Measurements from ENCODE around the gene MAP7.

- TF ChIP-seq SMAD3 (CRISPR knock-in tag; IDR thresholded peaks at IDR 0.05) (no peak), NR2C2 (CRISPR knock-in tag; IDR thresholded peaks at IDR 0.05; ENCODE audit: borderline replicate concordance) (no peak)
Observed at GRCh38 chr6:136547336-136547735, 2.9 kb downstream of the MAP7 start.

Measured in HepG2 (cell line).